ENCODE data around the gene ZNF511.
A peak's percentile ranks its signal among the peaks of the same experiment; 100 is the strongest.

Gene ZNF511

GRCh38 chr10:133336577-133337369 lies 28.1 kb downstream of the ZNF511 start, which contains the start of gene CALY:
Gene CALY, minus strand, starts transcription at chr10:133336896. Its CDS starts 7,907 bp downstream, at chr10:133328989.
- DNase-seq = peak; percentile 59

DNA sequence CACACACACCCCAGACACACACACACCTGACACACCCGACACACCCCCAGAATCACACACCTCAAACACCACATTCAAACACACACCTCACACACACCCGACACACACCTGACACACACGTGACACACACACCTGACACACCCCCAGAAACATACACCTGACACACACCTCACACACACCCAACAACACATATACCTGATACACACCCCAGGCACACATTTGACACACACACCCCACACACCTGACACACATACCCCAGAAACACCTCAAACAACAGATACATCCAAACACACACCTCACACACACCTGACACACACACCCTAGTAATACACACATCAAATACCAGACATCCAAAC lies 28.6 kb downstream of the ZNF511 start:
- no peak for DNase-seq

DNA sequence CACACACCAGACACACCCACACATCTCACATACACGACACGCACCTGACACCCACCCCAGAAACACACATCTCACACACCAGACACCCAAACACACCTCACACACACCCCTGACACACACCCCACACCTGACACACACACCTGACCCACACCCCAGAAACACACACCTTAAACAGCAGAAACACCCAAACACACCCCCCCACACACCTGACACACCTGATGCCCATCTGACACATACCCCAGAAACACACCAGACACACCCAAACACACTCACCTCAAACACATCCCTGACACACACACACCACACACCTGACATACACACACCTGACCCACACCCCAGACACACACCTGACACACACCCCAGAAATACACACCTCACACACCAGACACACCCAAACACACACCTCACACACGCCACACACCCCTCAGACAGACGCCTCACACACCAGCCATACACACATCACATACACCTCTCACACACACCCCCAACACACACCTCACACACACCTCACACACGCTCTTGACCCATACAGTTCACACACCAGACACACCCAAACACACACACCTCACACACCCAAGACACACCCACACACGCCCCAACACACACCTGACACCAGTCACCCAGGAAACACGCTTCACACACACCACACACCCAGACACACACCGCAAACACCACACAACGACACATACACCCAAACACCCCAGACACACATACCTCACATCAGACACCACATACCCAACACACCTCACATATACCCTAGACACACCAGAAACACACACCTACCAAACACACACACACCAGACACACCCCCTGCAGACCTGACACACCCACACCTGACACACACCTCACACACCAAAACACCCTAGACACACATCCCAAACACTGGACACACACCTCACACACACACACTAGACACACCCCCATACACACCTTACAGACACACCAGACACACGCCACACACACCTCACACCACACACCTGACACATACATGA lies 29.7 kb downstream of the ZNF511 start:
- DNase-seq = no peak

GRCh38 chr10:133339708-133340380 lies 31.1 kb downstream of the ZNF511 start:
- no peak for DNase-seq

DNA sequence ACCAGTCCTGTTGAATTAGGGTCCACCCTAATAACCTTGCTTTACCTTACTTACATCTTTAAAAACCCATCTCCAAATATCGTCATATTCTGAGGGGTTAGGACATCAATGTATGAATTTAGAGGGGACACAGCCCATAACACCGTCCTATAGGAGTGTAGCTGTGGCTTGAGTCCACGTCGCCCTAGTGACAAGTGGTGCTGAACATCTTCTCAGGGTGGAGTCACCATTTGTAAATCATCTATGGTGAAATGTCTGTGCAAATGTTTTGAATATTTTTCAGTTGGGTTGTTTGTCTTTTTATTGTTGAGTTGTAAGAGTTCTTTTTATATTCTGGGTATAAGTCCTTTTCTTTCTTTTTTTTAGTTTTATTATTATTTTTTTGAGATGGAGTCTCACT lies 33.3 kb downstream of the ZNF511 start:
- DNase-seq = no peak

DNA sequence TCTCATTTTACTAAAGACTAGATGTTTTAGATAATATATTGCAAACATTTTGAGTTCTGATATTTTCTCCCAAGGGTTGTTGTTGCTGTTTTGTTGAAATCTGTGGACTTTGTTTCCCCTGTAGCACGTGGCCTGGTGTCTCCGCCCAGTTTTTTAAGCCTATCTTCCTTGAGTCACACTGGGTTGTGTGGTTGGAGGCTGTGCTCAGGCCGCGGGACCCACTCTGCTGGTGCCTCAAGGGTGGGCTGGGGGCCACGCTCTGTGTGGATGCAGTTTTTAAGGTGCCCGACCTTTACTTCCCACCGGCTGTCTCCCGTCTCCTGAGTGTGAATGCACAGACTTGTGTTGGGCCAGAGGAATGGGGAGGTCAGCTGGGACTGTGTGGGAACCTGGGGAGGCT lies 34.2 kb downstream of the ZNF511 start:
- DNase-seq = no peak

GRCh38 chr10:133343558-133343957 lies 34.8 kb downstream of the ZNF511 start:
- no peak for DNase-seq

DNA sequence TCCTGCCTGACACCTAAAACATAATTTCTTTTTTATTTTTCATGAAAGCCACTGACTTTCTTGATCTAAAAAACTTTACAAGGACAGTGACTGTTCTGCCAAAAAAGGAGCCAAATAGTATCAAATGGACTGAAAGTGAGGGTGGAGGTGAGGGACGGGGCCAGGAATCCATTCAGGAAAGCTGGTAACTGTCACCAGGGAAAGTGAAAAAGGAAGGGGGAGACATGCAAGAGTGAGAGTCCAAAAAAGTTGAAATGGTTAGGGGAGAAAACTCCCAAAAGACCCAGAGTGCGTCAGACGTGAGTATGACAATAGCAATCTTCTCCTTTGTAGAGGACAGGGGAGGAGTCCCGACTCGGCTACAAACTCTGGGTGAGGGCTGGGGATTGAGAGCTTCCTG lies 35.5 kb downstream of the ZNF511 start:
- DNase-seq = no peak

DNA sequence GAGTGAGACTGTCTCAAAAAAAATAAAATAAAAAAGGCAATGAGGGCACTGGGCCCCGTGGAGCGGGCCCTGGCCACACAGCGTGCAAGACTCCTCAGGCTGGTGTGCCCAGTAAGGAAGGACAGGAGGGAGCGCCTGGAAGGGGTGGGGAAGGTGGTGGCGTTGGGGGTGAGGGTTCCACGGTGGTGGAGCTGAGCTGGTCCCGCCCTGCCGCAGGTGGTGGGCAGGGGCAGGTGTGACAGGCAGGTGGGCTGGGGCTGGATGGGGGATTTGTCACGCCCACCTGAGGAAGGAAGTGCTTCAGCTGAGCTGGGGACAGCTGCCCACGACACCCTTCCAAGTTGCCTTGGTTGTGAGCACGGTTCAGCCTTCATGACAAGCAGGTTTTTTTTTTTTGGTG lies 37.7 kb downstream of the ZNF511 start:
- no peak for DNase-seq

GRCh38 chr10:133347710-133348517 lies 39.2 kb downstream of the ZNF511 start:
- no peak for DNase-seq

DNA sequence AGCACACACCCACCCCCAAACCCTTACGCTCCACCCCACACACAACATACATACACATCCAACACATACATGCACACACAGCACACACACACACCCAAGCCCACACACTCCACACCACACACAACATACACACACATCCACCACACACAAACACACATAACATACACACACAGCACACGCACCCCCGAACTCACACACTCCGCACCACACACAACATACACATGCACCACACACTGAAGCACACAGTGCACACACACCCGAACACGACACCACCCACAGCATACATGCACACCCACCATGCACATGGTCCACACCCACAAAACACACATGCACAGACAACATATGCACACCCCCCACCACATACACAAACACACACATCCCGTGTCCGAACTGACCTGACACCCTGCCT lies 40.5 kb downstream of the ZNF511 start:
- no peak for DNase-seq

DNA sequence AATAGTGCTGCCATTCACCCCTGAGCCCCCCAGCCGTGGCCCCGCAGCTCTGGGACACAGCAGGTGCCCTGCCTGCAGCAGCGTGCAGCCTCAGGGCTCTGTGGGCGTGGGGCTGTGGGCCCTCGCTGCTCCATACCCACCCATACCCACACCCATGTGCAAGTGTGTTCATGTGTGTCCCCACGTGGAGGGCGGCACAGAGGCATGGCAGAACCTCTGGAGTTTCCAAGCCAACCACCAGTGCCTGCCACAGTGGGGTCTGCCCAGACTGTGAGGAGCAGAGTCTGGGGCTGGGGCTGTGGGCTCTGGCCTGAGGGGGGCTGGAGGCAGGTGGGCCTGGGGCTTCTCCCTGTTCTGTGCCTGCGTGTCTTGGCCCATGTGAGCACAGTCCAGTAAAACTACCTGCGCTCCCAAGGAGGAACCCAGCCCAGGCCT lies 40.9 kb downstream of the ZNF511 start:
- no peak for DNase-seq

DNA sequence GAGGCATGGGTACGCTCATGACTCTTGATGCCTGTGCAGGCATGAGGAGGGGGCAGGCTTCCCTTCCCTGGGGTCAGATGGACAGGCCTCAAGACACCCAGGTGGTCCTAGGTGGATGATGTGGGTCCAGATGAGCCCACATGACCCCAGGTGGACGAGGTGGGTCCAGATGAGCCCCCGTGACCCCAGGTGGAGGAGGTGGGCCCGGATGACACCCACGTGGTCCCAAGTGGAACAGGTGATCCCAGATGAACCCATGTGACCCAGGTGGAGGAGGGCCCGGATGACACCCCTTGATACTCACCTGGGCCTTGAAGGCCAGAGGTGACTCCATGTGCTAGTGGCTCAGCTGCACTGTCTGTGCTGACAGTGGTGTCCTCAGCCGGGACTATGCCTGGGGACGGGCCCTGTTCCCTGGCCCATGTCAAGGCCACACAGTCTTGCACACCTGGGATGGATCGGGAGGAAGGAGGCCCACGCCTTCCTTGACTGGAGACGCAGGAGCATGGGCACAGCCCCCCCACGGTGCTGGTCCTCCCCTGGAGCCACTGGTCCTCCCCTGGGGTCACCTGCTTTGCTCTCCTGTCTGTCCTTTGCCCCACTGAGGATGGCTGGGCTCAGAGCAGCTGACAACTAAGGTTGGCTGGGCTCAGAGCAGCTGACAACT lies 41.7 kb downstream of the ZNF511 start:
- no peak for DNase-seq

- no peak for DNase-seq
These were observed 42.2 kb downstream of the ZNF511 start for GRCh38 chr10:133350950-133351329.

DNA sequence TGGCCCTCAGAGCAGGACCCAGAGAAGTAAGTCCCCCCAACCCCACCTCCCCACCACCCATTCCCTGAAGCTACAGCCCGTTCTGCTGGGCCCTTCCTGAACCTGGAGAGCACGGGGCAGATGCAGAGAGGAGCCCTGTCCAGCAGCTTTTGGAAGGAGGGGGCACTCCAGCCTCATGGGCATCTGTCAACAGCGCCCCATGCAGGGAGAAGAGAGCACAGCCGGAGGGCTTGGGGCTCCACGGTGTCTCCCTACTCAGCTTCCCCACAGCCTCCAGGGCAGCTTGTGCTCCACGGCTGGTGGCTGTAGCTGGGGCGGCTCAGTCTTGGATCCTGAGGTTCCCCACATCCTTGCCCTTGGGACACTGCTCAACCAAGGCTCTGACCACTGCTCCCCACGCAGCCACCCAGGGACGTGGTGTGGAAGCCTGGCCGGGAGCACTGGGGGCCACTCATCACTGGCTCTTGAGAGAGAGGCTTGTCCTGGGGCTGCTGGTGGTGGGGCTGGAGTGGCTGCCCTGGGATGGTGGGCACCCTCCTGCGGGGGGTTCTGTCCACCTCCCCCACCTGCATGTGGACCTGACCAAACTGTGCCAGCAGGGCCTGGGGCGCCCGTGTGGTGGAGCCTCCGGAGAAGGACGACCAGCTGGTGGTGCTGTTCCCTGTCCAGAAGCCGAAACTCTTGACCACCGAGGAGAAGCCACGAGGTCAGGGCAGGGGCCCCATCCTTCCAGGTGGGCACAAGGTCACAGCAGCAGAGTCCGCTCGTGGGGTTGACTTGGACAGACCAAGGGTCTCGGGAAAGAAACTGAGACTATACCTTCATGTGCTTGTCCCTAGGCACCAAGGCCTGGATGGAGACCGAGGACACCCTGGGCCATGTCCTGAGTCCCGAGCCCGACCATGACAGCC lies 42.9 kb downstream of the ZNF511 start:
- DNase-seq = no peak

- DNase-seq = no peak
These were observed 44.7 kb downstream of the ZNF511 start for GRCh38 chr10:133353202-133353959.

- DNase-seq = no peak
These were observed 45.4 kb downstream of the ZNF511 start for GRCh38 chr10:133353988-133354605.

DNA sequence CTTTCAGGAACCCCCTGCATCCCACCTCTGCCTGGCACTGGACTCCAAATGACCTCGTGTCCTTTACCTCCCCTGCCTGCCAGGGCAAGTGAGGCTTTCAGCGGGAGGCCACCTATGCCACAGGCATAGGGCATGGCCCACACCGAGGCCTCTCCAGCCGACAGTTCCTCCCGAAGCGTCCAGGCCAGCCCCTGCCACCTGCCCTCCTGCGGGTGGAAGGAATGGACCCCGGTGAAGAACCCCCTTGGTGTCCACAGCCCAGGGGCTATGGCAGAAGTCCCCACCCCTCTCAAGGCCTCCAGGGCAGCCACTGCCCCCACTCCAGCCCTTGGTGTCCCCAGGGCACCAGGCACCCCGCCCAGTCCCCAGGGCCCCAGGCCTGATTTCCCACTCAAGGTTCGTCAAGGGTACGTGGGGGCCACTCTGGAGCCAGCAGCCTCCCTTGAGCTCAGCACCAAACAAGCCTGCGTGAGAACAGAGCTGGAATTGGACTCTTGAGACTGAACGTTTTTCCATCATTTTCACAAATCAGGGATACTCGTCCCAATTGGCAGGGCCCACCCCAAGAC lies 46.0 kb downstream of the ZNF511 start:
- no peak for DNase-seq

DNA sequence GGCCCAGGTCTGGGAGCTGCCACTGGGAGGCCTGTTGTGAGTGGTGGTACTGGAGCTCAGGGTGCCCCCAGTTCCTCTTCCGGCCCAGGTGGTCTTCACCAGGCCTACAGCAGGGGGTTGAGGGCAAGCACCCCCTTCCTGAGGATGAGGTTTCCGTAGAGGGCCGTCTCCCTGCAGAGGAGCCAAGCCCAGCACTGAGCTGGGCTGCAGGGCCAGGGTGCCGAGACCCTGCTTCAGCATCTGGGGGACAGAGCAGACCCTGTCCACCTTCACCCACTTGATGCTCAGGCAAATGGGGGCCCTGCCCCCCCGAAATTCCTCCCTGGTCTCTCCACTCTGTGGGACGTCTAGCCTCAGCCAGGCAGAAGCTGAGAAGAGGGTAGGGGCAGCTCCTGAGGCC lies 46.6 kb downstream of the ZNF511 start:
- DNase-seq = no peak
